VCaP (cell line): ENCODE data around the gene NPTX2.
"Not testable (repeated sequence)": the region's sequence is repeated elsewhere in the genome, so short reads cannot be mapped to it uniquely, and the experiment has no call there.

ENCODE experiments used
- H3K27ac ChIP-seq: fragments of 450-650 bp; 2 replicates; pipeline ENCODE4 v1.5.1; 2017
- TF ChIP-seq, protein P1 (sequence below): fragments of 450-650 bp; conservative IDR thresholded peaks from 2 replicates; pipeline ENCODE4 v1.5.1; 2017; ENCODE audit warnings: mild to moderate bottlenecking, moderate library complexity

NPTX2 gene, protein sequence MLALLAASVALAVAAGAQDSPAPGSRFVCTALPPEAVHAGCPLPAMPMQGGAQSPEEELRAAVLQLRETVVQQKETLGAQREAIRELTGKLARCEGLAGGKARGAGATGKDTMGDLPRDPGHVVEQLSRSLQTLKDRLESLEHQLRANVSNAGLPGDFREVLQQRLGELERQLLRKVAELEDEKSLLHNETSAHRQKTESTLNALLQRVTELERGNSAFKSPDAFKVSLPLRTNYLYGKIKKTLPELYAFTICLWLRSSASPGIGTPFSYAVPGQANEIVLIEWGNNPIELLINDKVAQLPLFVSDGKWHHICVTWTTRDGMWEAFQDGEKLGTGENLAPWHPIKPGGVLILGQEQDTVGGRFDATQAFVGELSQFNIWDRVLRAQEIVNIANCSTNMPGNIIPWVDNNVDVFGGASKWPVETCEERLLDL

DNA sequence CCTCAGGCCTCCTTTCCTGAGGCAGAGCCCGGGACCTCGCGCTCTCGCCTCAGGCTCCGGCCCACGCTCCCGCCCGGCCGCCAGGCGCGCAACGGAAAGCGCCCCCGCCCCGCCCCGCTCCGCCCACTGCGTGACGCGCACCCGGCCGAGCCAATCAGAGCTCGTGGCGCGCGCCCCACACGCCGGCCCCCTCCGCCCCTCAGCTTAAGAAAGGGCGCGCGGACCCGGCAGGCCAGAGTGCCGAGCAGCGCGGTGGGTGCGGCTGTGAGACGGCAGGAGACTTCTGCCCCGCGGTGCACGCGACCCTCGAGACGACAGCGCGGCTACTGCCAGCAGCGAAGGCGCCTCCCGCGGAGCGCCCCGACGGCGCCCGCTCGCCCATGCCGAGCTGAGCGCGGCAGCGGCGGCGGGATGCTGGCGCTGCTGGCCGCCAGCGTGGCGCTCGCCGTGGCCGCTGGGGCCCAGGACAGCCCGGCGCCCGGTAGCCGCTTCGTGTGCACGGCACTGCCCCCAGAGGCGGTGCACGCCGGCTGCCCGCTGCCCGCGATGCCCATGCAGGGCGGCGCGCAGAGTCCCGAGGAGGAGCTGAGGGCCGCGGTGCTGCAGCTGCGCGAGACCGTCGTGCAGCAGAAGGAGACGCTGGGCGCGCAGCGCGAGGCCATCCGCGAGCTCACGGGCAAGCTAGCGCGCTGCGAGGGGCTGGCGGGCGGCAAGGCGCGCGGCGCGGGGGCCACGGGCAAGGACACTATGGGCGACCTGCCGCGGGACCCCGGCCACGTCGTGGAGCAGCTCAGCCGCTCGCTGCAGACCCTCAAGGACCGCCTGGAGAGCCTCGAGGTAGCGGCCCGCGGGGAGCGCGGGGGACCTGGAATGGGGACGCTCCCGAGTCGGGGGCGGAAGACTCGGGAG lies at the start of gene NPTX2:
TSS of gene NPTX2 (plus strand) at position 235 of the 909 bp plus-strand sequence. CDS start at position 412, 177 bp downstream.
- TF ChIP-seq, protein P1, sequence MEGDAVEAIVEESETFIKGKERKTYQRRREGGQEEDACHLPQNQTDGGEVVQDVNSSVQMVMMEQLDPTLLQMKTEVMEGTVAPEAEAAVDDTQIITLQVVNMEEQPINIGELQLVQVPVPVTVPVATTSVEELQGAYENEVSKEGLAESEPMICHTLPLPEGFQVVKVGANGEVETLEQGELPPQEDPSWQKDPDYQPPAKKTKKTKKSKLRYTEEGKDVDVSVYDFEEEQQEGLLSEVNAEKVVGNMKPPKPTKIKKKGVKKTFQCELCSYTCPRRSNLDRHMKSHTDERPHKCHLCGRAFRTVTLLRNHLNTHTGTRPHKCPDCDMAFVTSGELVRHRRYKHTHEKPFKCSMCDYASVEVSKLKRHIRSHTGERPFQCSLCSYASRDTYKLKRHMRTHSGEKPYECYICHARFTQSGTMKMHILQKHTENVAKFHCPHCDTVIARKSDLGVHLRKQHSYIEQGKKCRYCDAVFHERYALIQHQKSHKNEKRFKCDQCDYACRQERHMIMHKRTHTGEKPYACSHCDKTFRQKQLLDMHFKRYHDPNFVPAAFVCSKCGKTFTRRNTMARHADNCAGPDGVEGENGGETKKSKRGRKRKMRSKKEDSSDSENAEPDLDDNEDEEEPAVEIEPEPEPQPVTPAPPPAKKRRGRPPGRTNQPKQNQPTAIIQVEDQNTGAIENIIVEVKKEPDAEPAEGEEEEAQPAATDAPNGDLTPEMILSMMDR: peak; percentile 85
- peak within 1 kb of the TSS; percentile 8; the same call in 1 of the 2 replicates for H3K27ac ChIP-seq

DNA sequence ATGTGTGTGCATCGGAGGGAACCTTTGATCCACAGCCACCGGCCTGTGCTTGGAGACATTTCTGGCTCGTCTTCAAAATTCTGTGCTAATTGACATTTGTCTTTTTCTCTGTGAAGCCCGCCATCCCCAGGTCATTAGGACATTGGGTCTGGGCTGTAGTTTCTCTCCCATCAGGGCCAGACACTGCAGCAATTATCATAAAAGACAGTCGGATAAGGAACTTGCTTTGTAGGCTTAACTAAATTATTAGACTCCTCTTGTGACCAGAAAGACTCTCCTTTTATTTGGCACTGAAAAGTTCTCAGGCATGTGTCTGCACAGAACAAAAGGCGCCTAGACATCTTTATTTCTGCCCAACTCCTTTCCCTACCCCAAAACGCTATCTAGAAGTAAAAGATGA lies 49.1 kb upstream of the NPTX2 start:
- TF ChIP-seq, protein P1: no peak

DNA sequence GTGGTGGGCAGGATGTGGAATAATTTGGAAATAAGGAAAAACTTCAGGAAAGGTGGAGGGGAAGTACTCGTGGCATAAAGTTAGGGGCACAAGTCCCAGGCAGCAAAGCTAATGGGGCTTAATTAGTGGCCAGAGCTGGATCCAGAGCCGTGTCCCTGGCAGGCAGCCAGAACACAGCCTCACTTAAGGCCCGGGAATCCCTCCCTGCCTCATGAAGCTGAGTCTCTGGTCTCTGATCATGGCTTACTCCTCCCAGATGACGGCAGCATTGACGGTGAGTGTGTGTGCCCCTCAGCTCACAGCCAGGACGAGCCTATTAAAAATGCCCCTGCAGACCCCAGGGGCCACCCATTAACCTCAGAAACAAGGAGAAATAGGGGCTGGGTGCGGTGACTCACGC lies 48.2 kb upstream of the NPTX2 start:
- TF ChIP-seq, protein P1: no peak
- H3K27ac ChIP-seq: no peak overlapping the region

More for the DNA sequence above, 49.1 kb upstream of the NPTX2 start:
- H3K27ac ChIP-seq: no peak overlapping the region

DNA sequence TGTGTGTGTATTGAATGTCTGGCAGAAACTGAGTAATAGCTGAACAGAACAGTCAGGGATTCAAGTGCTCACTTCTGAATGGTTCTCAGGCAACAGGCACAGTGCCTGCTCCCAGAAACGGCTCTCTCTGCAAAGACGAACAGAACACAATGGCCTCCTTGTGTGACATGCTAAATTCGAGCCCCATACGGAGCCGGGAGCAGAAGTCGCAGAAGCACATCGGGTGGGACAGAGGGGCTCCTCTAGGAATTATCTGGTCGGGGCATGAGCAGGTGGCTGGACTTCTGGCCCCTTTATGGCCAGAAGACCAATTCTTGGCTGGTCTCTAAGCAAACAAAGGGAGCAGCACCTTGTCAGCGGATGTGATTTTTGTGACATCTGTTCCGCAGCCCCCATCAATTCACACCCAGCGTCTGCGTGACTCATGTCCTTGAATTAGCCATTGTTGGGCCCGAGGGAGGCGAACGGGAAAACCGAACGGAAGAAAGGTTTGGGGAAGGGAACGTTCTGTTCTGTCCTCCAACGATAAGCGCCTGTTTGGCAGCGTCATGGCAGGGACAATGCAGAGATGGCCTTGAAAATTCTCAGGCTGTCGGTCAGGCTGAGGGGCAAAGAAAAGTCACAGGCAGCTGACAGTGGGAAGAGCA lies 47.3 kb upstream of the NPTX2 start:
- TF ChIP-seq, protein P1: no peak
- H3K27ac ChIP-seq: peak overlapping the region; percentile 12; the same call in 1 of the 2 replicates

DNA sequence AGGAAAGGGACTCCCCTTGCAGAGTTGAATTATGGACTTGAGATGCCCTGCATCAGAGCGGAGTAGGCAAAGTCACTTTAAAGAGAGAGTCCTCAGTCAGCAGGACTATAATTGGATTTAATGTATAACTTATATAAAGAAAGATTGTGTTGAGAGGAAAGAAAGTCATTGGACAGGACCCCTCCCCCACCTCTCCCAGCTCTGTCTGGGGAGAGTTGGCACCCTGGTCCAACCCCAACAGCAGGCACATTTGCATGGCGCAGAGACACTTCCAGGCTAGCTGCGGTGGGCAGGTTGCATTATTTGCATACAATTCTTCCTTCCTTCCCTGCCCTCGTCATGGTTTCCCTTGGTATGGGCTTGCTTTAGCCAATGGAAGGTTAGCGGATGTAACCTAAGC lies 46.1 kb upstream of the NPTX2 start:
- TF ChIP-seq, protein P1: no peak
- no peak overlapping the region for H3K27ac ChIP-seq

DNA sequence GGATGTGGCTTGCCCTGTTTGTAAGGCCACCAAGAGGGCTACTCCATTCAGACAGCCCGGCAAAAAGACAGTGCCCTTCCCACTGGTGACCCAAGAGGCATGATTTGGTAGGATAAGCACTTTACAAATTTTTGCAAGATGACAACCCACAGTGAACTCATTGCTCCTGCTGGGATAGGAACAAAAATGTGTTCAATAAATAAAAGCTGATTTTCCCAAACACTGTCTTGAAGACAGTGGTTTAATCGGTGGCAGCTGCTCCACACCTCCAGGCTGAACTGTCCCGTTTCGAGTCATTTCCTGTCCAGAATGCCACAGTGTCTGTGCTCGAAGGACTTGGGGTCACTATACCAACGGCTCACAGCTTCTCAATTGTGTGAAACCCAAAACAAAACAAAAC lies 45.1 kb upstream of the NPTX2 start:
- TF ChIP-seq, protein P1: no peak
- H3K27ac ChIP-seq: no peak overlapping the region

DNA sequence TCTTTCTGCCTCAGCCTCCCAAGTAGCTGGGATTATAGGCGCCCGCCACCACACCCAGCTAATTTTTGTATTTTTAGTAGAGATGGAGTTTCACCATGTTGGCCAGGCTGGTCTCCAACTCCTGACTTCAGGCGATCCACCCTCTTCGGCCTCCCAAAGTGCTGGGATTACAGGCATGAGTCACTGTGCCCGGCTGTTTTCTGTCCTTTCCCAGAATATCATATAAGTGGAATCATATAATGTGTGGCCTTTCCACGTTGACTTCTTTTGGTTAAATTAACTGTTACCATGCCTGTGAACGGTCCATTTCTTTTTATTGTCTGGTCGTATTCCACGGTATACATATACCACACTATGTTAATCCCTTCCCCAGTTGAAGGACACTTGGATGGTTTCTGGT lies 44.4 kb upstream of the NPTX2 start:
- H3K27ac ChIP-seq: not testable (repeated sequence)
